ENCODE data around the gene RASA3. TPM values are rescaled to one million over a fixed set of nuclear protein-coding genes. Genes with fewer than 3 reads are reported as not detected.

RASA3 gene
- total and polyA plus RNA-seq, 2 of the 4 experiments (the other 2 are of a cell fraction) = 21.0 to 31.4 TPM

- intact Hi-C loops (cut with micrococcal nuclease) = no loop called here
- dilution Hi-C loops (cut with HindIII; ENCODE audit: low sequenced_read_pairs, unreplicated experiment) = no loop called here
- Histone ChIP-seq H2AK9ac (replicated peaks; ENCODE audit: low read depth, low read length, poor library complexity) (peak overlapping the region; percentile 28), H3K9me3 (ENCODE audit: control insufficient read depth, insufficient read depth, low read length) (no peaks in the 10 kb centered on the region), H3K9ac (ENCODE audit: low read depth, low read length) (no peak overlapping the region), H2BK5ac (ENCODE audit: low read depth, low read length, poor library complexity, severe bottlenecking) (peak overlapping the region; percentile 53), H3K9me1 (ENCODE audit: insufficient read depth, low read length) (peaks cover 5% of the 10 kb centered on the region), H3K79me1 (ENCODE audit: low read depth in 1 of 2, low read length in 2 of 2) (peaks cover 22 to 57% of the 10 kb centered on the region in 2 experiments), H4K8ac (ENCODE audit: low read depth in 2 of 2, low read length in 2 of 2) (peak overlapping the region in 1 of 2 experiments; percentile 16; a peak in 1 of 4 replicates), H2AK5ac (ENCODE audit: low read depth, low read length) (peak overlapping the region; percentile 50; the same call in 1 of the 2 replicates), H4K91ac (ENCODE audit: insufficient read depth, low read depth, low read length) (no peak overlapping the region), H3K27ac (ENCODE audit: insufficient read depth, low read length) (no peak overlapping the region), H3K36me3 (ENCODE audit: control insufficient read depth, insufficient read depth, low read length) (peaks cover 72% of the 10 kb centered on the region), H2AFZ (replicated peaks; ENCODE audit: low read length, poor library complexity) (peak overlapping the region; percentile 8), H2BK15ac (ENCODE audit: low read depth, low read length) (no peak overlapping the region), H3K4me1 (ENCODE audit: control insufficient read depth, insufficient read depth, low read length) (no peaks in the 10 kb centered on the region), H4K20me1 (ENCODE audit: insufficient read depth, low read length) (peaks cover 12% of the 10 kb centered on the region), H3K27me3 (ENCODE audit: control insufficient read depth, insufficient read depth, low read length) (no peaks in the 10 kb centered on the region), H3K23ac (ENCODE audit: low read depth, low read length) (no peak overlapping the region), H3K56ac (ENCODE audit: extremely low read depth, insufficient read depth, low read length) (no peak overlapping the region), H3K18ac (ENCODE audit: low read depth, low read length) (no peak overlapping the region), H4K5ac (ENCODE audit: low read depth, low read length) (no peak overlapping the region), H2BK20ac (ENCODE audit: low read depth, low read length) (no peak overlapping the region), H3K4me3 (ENCODE audit: insufficient read depth, low read depth, low read length) (no peak overlapping the region), H2BK120ac (ENCODE audit: low read depth, low read length) (no peak overlapping the region), H3K14ac (replicated peaks; ENCODE audit: low read depth, low read length) (no peak overlapping the region), H3K4ac (ENCODE audit: low read depth, low read length) (no peak overlapping the region), H3K4me2 (ENCODE audit: low read depth, low read length) (no peak overlapping the region)
- WGBS, 2 experiments (ENCODE audit: extremely low coverage in 2 of 2, insufficient read length in 1 of 2) = 93 to 100% methylated on average over 7 to 14 of the region's 17 CpGs
- TF ChIP-seq RAD21 (IDR thresholded peaks at IDR 0.05; ENCODE audit: low read length) = no peak
- TF ChIP-seq FOS (IDR thresholded peaks at IDR 0.05; ENCODE audit: low read depth, low read length) = no peak
- TF ChIP-seq MXI1 (IDR thresholded peaks at IDR 0.05; ENCODE audit: borderline replicate concordance, low read depth, low read length) = no peak
- no peak for TF ChIP-seq SMC3 (IDR thresholded peaks at IDR 0.05; ENCODE audit: low read depth, low read length)
- no peak for TF ChIP-seq CTCF (conservative IDR thresholded peaks at IDR 0.05; ENCODE audit: low read depth, low read length)
- no peak for TF ChIP-seq POLR2A (IDR thresholded peaks at IDR 0.05; ENCODE audit: low read depth, low read length)
- TF ChIP-seq MAFK (IDR thresholded peaks at IDR 0.05; ENCODE audit: low read depth, low read length) = no peak
- TF ChIP-seq RFX5 (IDR thresholded peaks at IDR 0.05; ENCODE audit: low read depth, low read length) = no peak
- TF ChIP-seq USF2 (IDR thresholded peaks at IDR 0.05; ENCODE audit: low read depth, low read length) = no peak
- TF ChIP-seq MAZ (IDR thresholded peaks at IDR 0.05; ENCODE audit: borderline replicate concordance, low read depth, low read length) = no peak
- TF ChIP-seq CHD1 (IDR thresholded peaks at IDR 0.05; ENCODE audit: low read depth, low read length) = no peak
- TF ChIP-seq, protein P1, sequence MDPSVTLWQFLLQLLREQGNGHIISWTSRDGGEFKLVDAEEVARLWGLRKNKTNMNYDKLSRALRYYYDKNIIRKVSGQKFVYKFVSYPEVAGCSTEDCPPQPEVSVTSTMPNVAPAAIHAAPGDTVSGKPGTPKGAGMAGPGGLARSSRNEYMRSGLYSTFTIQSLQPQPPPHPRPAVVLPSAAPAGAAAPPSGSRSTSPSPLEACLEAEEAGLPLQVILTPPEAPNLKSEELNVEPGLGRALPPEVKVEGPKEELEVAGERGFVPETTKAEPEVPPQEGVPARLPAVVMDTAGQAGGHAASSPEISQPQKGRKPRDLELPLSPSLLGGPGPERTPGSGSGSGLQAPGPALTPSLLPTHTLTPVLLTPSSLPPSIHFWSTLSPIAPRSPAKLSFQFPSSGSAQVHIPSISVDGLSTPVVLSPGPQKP (IDR thresholded peaks at IDR 0.05; ENCODE audit: borderline replicate concordance, low read depth, low read length) = no peak
- no peak for TF ChIP-seq BHLHE40 (IDR thresholded peaks at IDR 0.05; ENCODE audit: low read depth, low read length)
- no peak for TF ChIP-seq NFE2L2 (IDR thresholded peaks at IDR 0.05; ENCODE audit: low read depth, low read length)
- TF ChIP-seq RCOR1 (IDR thresholded peaks at IDR 0.05; ENCODE audit: insufficient replicate concordance, low read length) = no peak
- TF ChIP-seq CEBPB (IDR thresholded peaks at IDR 0.05; ENCODE audit: low read depth, low read length) = no peak
- ChIA-PET CTCF (no interaction called here), POLR2A (ENCODE audit: unreplicated experiment) (no interaction called here)
- no TSS peak for BruUV-seq (replicated peaks)
- in situ Hi-C loops (cut with MboI; ENCODE audit: low sequenced_read_pairs) = no loop called here
- DNase-seq (no peak), ATAC-seq (ENCODE audit: low read depth) (peak; percentile 22; the same call in 1 of the 2 replicates)
These were observed 120.3 kb downstream of the RASA3 start for GRCh38 chr13:114012141-114012540.

Measured in IMR-90 (cell line).